ENCODE data around the gene CASTOR2. TPM values are rescaled to one million over a fixed set of nuclear protein-coding genes. Genes with fewer than 3 reads are reported as not detected.
A peak's percentile ranks its signal among the peaks of the same experiment; 100 is the strongest.
"Not testable (repeated sequence)": the region's sequence is repeated elsewhere in the genome, so short reads cannot be mapped to it uniquely, and the experiment has no call there.

Gene CASTOR2
- total RNA-seq, 4 donors from 2014 or later: 9.6 to 17.7 (median 13.3) TPM

DNA sequence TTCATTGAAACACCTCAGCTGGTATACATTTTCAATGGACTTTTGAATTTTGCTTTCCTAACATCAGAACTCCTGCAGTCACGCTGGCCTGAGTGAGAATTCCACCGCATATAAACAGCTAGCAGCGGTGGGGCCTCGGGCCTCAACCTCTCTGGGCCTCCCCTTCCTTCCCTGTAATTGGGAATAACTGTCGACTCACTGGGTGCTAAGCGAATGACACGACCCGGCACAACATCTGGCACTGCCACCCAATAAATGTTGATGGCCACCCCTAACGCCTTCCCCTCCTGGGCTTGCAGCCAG lies 108.4 kb downstream of the CASTOR2 start:
- DNase-seq (ENCODE audit: low spot score in 2 of 2): no peak
- H3K27ac ChIP-seq: peak overlapping the region; percentile 87 to 98 (median 91)
- H3K9me3 ChIP-seq: no peaks in the 10 kb centered on the region
- peaks cover 0 to 12% (median 8%) of the 10 kb centered on the region in 4 donors for H3K4me1 ChIP-seq
- H3K36me3 ChIP-seq: peaks cover 0 to 37% (median 0%) of the 10 kb centered on the region in 3 donors
- no peaks in the 10 kb centered on the region for H3K27me3 ChIP-seq
- TF ChIP-seq, protein P1, sequence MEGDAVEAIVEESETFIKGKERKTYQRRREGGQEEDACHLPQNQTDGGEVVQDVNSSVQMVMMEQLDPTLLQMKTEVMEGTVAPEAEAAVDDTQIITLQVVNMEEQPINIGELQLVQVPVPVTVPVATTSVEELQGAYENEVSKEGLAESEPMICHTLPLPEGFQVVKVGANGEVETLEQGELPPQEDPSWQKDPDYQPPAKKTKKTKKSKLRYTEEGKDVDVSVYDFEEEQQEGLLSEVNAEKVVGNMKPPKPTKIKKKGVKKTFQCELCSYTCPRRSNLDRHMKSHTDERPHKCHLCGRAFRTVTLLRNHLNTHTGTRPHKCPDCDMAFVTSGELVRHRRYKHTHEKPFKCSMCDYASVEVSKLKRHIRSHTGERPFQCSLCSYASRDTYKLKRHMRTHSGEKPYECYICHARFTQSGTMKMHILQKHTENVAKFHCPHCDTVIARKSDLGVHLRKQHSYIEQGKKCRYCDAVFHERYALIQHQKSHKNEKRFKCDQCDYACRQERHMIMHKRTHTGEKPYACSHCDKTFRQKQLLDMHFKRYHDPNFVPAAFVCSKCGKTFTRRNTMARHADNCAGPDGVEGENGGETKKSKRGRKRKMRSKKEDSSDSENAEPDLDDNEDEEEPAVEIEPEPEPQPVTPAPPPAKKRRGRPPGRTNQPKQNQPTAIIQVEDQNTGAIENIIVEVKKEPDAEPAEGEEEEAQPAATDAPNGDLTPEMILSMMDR (IDR thresholded peaks at IDR 0.05): no peak
- TF ChIP-seq POLR2A (IDR thresholded peaks at IDR 0.05) (no peak), EP300 (IDR thresholded peaks at IDR 0.05) (no peak)
- H3K4me3 ChIP-seq: peak overlapping the region; percentile 60 to 94 (median 66)
- WGBS, 2 donors: 4 to 9% methylated on average over 9 of the region's 9 CpGs

- not testable (repeated sequence) for DNase-seq (ENCODE audit: low spot score in 2 of 2); H3K27me3 ChIP-seq; H3K9me3 ChIP-seq
- Histone ChIP-seq H3K4me3 (peak overlapping the region; percentile 60 to 94 (median 66)), H3K36me3 (peaks cover 0 to 24% (median 0%) of the 10 kb centered on the region in 3 donors), H3K4me1 (peaks cover 0 to 12% (median 8%) of the 10 kb centered on the region in 4 donors), H3K27ac (peak overlapping the region; percentile 87 to 98 (median 91))
- WGBS, 2 donors: 92 to 98% methylated on average over 4 of the region's 8 CpGs
These were observed 109.7 kb downstream of the CASTOR2 start for GRCh38 chr7:75074262-75074641.

Other genes starting within 250 kb of the CASTOR2 start
- 1 to 10 TPM; 2.0 to 4.5 (median 3.5) TPM for gene NCF1, start 190.7 kb upstream of the CASTOR2 start, total RNA-seq
- 10 to 100 TPM; 15.6 to 35.3 (median 31.5) TPM for gene GTF2IRD2, start 113.1 kb upstream of the CASTOR2 start, total RNA-seq
- 10 to 100 TPM; 34.5 to 43.3 (median 38.2) TPM for gene RCC1L, start 109.1 kb downstream of the CASTOR2 start, total RNA-seq
- 10 to 100 TPM; 54.8 to 87.3 (median 72.3) TPM for gene GTF2IRD2B, start 127.9 kb downstream of the CASTOR2 start, total RNA-seq

Measured in tibial nerve (tissue), 4 donors.